GM23338 (cell line): ENCODE measurements around the gene MYLK. TPM values are rescaled to one million over a fixed set of nuclear protein-coding genes. Genes with fewer than 3 reads are reported as not detected.

Experiments
- ATAC-seq: fragments of 200-7000 bp; cut with Tn5 transposase; 3 replicates; pipeline ENCODE4 v1.9.1; 2020
- DNase-seq: peaks from one replicate; pipeline ENCODE4 v3.0.0-alpha.2; 2015; ENCODE audit warnings: low spot score
- H2AFZ ChIP-seq: fragments of 200-600 bp; sonication (generic); 2 replicates; pipeline ENCODE4 v1.8.0; 2016; ENCODE audit warnings: antibody characterized with exemption, mild to moderate bottlenecking, moderate library complexity
- H3F3A ChIP-seq: fragments of 200-600 bp; sonication (generic); replicated peaks from 2 replicates; pipeline ENCODE4 v1.8.0; 2017; ENCODE audit warnings: antibody characterized with exemption, mixed run types, low read depth
- H3K27ac ChIP-seq: fragments of 200-600 bp; sonication (generic); 2 replicates; pipeline ENCODE4 v1.6.1; 2016; ENCODE audit warnings: low read depth
- H3K27me3 ChIP-seq: fragments of 200-600 bp; sonication (generic); 2 replicates; pipeline ENCODE4 v1.8.0; 2016; ENCODE audit warnings: mild to moderate bottlenecking, mixed run types, moderate library complexity; ENCODE audit not compliant: insufficient read depth
- H3K36me3 ChIP-seq: fragments of 200-600 bp; sonication (generic); 2 replicates; pipeline ENCODE4 v1.8.0; 2016; ENCODE audit warnings: mild to moderate bottlenecking; ENCODE audit not compliant: insufficient read depth
- H3K4me1 ChIP-seq: fragments of 200-600 bp; sonication (generic); 2 replicates; pipeline ENCODE4 v1.8.0; 2016; ENCODE audit warnings: mild to moderate bottlenecking, moderate library complexity; ENCODE audit not compliant: insufficient read depth
- H3K4me2 ChIP-seq: fragments of 200-600 bp; sonication (generic); 2 replicates; pipeline ENCODE4 v1.7.1; 2017; ENCODE audit warnings: mixed run types
- H3K4me3 ChIP-seq: fragments of 200-600 bp; sonication (generic); 2 replicates; pipeline ENCODE4 v1.6.1; 2016; ENCODE audit warnings: mixed run types
- H3K79me2 ChIP-seq: fragments of 200-600 bp; sonication (generic); replicated peaks from 2 replicates; pipeline ENCODE4 v1.8.0; 2017; ENCODE audit warnings: mild to moderate bottlenecking; ENCODE audit not compliant: insufficient read depth
- H3K9me2 ChIP-seq: fragments of 200-600 bp; sonication (generic); 2 replicates; pipeline ENCODE4 v1.8.0; 2017; ENCODE audit not compliant: insufficient read depth
- H4K20me1 ChIP-seq: fragments of 200-600 bp; sonication (generic); replicated peaks from 2 replicates; pipeline ENCODE4 v1.8.0; 2017; ENCODE audit warnings: mild to moderate bottlenecking; ENCODE audit not compliant: insufficient read depth
- H3K27ac Mint-ChIP-seq: 2 replicates; pipeline ENCODE4 v1.8.0; 2020; ENCODE audit warnings: inconsistent platforms, mild to moderate bottlenecking, moderate library complexity, mixed read lengths
- H3K27me3 Mint-ChIP-seq: 3 replicates; pipeline ENCODE4 v1.8.0; 2022; ENCODE audit warnings: low read depth, mild to moderate bottlenecking, moderate library complexity, mixed read lengths, inconsistent platforms; ENCODE audit not compliant: insufficient read depth, poor library complexity
- H3K36me3 Mint-ChIP-seq: 3 replicates; pipeline ENCODE4 v1.8.0; 2021; ENCODE audit warnings: low read depth, mild to moderate bottlenecking, inconsistent platforms, moderate library complexity, mixed read lengths
- H3K4me1 Mint-ChIP-seq: 3 replicates; pipeline ENCODE4 v1.8.0; 2020; ENCODE audit warnings: mild to moderate bottlenecking, inconsistent platforms, mixed read lengths
- H3K4me3 Mint-ChIP-seq: 3 replicates; pipeline ENCODE4 v1.8.0; 2021; ENCODE audit warnings: moderate library complexity, mild to moderate bottlenecking, inconsistent platforms, mixed read lengths
- H3K9me3 Mint-ChIP-seq: 3 replicates; pipeline ENCODE4 v1.8.0; 2020; ENCODE audit warnings: moderate library complexity, mild to moderate bottlenecking, inconsistent platforms, mixed read lengths
- CREB1 ChIP-seq: fragments of 250-450 bp; sonication (Bioruptor Pico); IDR thresholded peaks from 2 replicates; pipeline ENCODE4 v1.5.0; 2020; ENCODE audit warnings: low read depth, mild to moderate bottlenecking, moderate library complexity
- EZH2 ChIP-seq: fragments of 200-600 bp; sonication (generic); IDR thresholded peaks from one replicate; pipeline ENCODE4 v1.8.0; 2017; ENCODE audit warnings: antibody characterized with exemption, mild to moderate bottlenecking, low read depth; ENCODE audit not compliant: unreplicated experiment
- JUNB ChIP-seq: IDR thresholded peaks from one replicate; pipeline ENCODE4 v1.6.1; 2016; ENCODE audit warnings: antibody characterized with exemption; ENCODE audit not compliant: unreplicated experiment
- NANOG ChIP-seq: IDR thresholded peaks from 2 replicates; pipeline ENCODE4 v1.6.1; 2016; ENCODE audit warnings: antibody characterized with exemption, borderline replicate concordance
- POLR2AphosphoS5 ChIP-seq: IDR thresholded peaks from 2 replicates; pipeline ENCODE4 v1.6.1; 2016; ENCODE audit warnings: antibody characterized with exemption, low read depth
- STAT1 ChIP-seq: IDR thresholded peaks from one replicate; pipeline ENCODE4 v1.6.1; 2016; ENCODE audit warnings: antibody characterized with exemption; ENCODE audit not compliant: unreplicated experiment
- ZNF114 ChIP-seq: fragments of 250-450 bp; sonication (Bioruptor Pico); IDR thresholded peaks from 2 replicates; pipeline ENCODE4 v1.5.0; 2020; ENCODE audit warnings: mild to moderate bottlenecking, moderate library complexity
- ZNF331 ChIP-seq: fragments of 250-450 bp; sonication (Bioruptor Pico); IDR thresholded peaks from 2 replicates; pipeline ENCODE4 v1.5.0; 2020; ENCODE audit warnings: low read depth, mild to moderate bottlenecking, moderate library complexity
- polyA plus RNA-seq: library from polyadenylated mRNA; unstranded; fragments of >200 nt; fragmentation: Nextera tagmentation; extraction: Ambion mirVana; gene quantifications from 2 replicates; pipeline ENCODE4 v1.2.1, GENCODE V29; 2016
- total RNA-seq: library from RNA; depleted of rRNA; stranded (reverse); fragments of >200 nt; shearing (Covaris generic); gene quantifications from 2 replicates; pipeline ENCODE4 v1.2.3, GENCODE V29; 2014
- TF ChIP-seq, protein P1 (sequence below): fragments of 250-450 bp; sonication (Bioruptor Pico); IDR thresholded peaks from 2 replicates; pipeline ENCODE4 v1.5.0; 2020; ENCODE audit warnings: mild to moderate bottlenecking, moderate library complexity
- TF ChIP-seq, protein P2 (sequence below), 2 experiments: fragments of 200-600 bp in 1 of 2; sonication (generic) in 1 of 2; conservative IDR thresholded peaks; 2 replicates each; pipeline versions ENCODE4 v1.5.1 to v1.6.1; 2016 to 2017; ENCODE audit warnings: antibody characterized with exemption in 2 of 2, low read depth in 2 of 2, mild to moderate bottlenecking in 2 of 2, moderate library complexity in 1 of 2
- TF ChIP-seq, protein P3 (sequence below): IDR thresholded peaks from one replicate; pipeline ENCODE4 v1.6.1; 2018; ENCODE audit warnings: antibody characterized with exemption; ENCODE audit not compliant: unreplicated experiment

The MYLK gene
- total and polyA plus RNA-seq, 2 experiments from 2014 or later = 11.5 to 17.9 TPM

DNA sequence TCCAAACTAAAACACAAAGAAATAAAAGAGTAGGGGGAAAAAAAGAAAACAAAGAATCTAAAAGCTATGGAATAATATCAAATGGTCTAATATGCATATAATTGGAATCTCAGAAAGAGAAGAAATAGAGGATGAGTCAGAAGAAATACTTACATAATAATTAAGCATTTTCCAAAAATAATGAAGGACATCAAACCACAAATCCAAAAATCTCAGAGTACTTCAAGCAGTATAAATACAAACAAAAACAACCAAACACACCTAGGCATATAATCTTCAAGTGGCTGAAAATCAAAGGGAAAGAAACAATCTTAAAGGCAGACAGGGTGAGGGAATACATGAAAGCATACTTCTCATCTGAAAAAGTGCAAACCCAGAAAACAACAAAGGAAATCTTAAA is 46.3 kb downstream of the MYLK start:
- H3K36me3 ChIP-seq = no peaks in the 10 kb centered on the region
- peaks cover 5% of the 10 kb centered on the region; the same call in 1 of the 3 replicates for H3K4me1 Mint-ChIP-seq
- H3K27me3 Mint-ChIP-seq = no peaks in the 10 kb centered on the region
- ATAC-seq = no peak
- no peak overlapping the region for H3K27ac Mint-ChIP-seq
- H3K4me1 ChIP-seq = no peaks in the 10 kb centered on the region
- peaks cover 4% of the 10 kb centered on the region; the same call in 2 of the 3 replicates for H3K36me3 Mint-ChIP-seq
- H3K9me3 Mint-ChIP-seq = peaks cover 13% of the 10 kb centered on the region; the same call in 2 of the 3 replicates
- H3K79me2 ChIP-seq = no peaks in the 10 kb centered on the region
- no peak overlapping the region for H3K4me3 ChIP-seq
- no peaks in the 10 kb centered on the region for H3F3A ChIP-seq
- H4K20me1 ChIP-seq = no peaks in the 10 kb centered on the region
- no peaks in the 10 kb centered on the region for H3K27me3 ChIP-seq
- TF ChIP-seq JUNB = no peak
- TF ChIP-seq ZNF331 = no peak
- DNase-seq = no peak
- H3K27ac ChIP-seq = no peak overlapping the region
- H2AFZ ChIP-seq = no peak overlapping the region
- H3K9me2 ChIP-seq = no peaks in the 10 kb centered on the region
- no peak overlapping the region for H3K4me3 Mint-ChIP-seq
- no peak overlapping the region for H3K4me2 ChIP-seq

DNA sequence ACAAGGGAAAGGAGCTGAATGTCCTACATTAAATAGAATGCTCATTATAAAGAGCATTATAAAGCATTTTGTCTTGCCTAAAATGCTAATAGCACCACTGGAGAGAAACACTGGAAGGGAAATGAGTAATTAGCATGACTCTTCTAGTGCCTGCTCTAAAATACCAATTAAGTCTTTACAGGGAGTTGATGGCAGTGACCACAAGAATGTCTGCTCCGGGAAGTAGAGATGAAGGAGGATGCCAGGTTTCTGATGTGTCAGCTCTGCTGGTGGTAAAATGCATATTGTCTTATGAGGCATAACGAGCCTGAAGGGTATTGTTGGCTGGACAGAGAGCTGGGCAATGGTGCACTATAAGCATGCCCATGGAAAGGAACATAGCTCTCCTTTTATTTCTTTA is 49.5 kb downstream of the MYLK start:
- peaks cover 3% of the 10 kb centered on the region; the same call in 1 of the 3 replicates for H3K36me3 Mint-ChIP-seq
- Histone ChIP-seq H3K4me2 (no peak overlapping the region), H2AFZ (no peak overlapping the region), H3K27ac (no peak overlapping the region), H3K9me2 (no peaks in the 10 kb centered on the region), H3K36me3 (no peaks in the 10 kb centered on the region), H3K79me2 (no peaks in the 10 kb centered on the region), H3K27me3 (no peaks in the 10 kb centered on the region), H3F3A (no peaks in the 10 kb centered on the region), H4K20me1 (no peaks in the 10 kb centered on the region), H3K4me3 (no peak overlapping the region), H3K4me1 (no peaks in the 10 kb centered on the region)
- no peaks in the 10 kb centered on the region for H3K9me3 Mint-ChIP-seq
- ATAC-seq = no peak
- DNase-seq = no peak
- H3K4me3 Mint-ChIP-seq = no peak overlapping the region
- no peaks in the 10 kb centered on the region for H3K27me3 Mint-ChIP-seq
- H3K27ac Mint-ChIP-seq = no peak overlapping the region
- H3K4me1 Mint-ChIP-seq = peaks cover 5% of the 10 kb centered on the region; the same call in 1 of the 3 replicates
- TF ChIP-seq CREB1 (CRISPR knock-in tag) = no peak
- TF ChIP-seq, protein P1, sequence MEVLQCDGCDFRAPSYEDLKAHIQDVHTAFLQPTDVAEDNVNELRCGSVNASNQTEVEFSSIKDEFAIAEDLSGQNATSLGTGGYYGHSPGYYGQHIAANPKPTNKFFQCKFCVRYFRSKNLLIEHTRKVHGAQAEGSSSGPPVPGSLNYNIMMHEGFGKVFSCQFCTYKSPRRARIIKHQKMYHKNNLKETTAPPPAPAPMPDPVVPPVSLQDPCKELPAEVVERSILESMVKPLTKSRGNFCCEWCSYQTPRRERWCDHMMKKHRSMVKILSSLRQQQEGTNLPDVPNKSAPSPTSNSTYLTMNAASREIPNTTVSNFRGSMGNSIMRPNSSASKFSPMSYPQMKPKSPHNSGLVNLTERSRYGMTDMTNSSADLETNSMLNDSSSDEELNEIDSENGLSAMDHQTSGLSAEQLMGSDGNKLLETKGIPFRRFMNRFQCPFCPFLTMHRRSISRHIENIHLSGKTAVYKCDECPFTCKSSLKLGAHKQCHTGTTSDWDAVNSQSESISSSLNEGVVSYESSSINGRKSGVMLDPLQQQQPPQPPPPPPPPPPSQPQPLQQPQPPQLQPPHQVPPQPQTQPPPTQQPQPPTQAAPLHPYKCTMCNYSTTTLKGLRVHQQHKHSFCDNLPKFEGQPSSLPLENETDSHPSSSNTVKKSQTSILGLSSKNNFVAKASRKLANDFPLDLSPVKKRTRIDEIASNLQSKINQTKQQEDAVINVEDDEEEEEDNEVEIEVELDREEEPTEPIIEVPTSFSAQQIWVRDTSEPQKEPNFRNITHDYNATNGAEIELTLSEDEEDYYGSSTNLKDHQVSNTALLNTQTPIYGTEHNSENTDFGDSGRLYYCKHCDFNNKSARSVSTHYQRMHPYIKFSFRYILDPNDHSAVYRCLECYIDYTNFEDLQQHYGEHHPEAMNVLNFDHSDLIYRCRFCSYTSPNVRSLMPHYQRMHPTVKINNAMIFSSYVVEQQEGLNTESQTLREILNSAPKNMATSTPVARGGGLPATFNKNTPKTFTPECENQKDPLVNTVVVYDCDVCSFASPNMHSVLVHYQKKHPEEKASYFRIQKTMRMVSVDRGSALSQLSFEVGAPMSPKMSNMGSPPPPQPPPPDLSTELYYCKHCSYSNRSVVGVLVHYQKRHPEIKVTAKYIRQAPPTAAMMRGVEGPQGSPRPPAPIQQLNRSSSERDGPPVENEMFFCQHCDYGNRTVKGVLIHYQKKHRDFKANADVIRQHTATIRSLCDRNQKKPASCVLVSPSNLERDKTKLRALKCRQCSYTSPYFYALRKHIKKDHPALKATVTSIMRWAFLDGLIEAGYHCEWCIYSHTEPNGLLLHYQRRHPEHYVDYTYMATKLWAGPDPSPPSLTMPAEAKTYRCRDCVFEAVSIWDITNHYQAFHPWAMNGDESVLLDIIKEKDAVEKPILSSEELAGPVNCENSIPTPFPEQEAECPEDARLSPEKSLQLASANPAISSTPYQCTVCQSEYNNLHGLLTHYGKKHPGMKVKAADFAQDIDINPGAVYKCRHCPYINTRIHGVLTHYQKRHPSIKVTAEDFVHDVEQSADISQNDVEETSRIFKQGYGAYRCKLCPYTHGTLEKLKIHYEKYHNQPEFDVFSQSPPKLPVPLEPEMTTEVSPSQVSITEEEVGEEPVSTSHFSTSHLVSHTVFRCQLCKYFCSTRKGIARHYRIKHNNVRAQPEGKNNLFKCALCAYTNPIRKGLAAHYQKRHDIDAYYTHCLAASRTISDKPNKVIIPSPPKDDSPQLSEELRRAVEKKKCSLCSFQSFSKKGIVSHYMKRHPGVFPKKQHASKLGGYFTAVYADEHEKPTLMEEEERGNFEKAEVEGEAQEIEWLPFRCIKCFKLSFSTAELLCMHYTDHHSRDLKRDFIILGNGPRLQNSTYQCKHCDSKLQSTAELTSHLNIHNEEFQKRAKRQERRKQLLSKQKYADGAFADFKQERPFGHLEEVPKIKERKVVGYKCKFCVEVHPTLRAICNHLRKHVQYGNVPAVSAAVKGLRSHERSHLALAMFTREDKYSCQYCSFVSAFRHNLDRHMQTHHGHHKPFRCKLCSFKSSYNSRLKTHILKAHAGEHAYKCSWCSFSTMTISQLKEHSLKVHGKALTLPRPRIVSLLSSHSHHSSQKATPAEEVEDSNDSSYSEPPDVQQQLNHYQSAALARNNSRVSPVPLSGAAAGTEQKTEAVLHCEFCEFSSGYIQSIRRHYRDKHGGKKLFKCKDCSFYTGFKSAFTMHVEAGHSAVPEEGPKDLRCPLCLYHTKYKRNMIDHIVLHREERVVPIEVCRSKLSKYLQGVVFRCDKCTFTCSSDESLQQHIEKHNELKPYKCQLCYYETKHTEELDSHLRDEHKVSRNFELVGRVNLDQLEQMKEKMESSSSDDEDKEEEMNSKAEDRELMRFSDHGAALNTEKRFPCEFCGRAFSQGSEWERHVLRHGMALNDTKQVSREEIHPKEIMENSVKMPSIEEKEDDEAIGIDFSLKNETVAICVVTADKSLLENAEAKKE = no peak
- no peak for TF ChIP-seq JUNB
- no peak for TF ChIP-seq STAT1
- TF ChIP-seq EZH2 = no peak
- TF ChIP-seq, protein P2, sequence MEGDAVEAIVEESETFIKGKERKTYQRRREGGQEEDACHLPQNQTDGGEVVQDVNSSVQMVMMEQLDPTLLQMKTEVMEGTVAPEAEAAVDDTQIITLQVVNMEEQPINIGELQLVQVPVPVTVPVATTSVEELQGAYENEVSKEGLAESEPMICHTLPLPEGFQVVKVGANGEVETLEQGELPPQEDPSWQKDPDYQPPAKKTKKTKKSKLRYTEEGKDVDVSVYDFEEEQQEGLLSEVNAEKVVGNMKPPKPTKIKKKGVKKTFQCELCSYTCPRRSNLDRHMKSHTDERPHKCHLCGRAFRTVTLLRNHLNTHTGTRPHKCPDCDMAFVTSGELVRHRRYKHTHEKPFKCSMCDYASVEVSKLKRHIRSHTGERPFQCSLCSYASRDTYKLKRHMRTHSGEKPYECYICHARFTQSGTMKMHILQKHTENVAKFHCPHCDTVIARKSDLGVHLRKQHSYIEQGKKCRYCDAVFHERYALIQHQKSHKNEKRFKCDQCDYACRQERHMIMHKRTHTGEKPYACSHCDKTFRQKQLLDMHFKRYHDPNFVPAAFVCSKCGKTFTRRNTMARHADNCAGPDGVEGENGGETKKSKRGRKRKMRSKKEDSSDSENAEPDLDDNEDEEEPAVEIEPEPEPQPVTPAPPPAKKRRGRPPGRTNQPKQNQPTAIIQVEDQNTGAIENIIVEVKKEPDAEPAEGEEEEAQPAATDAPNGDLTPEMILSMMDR (conservative IDR thresholded peaks at IDR 0.05; ENCODE audit: low read depth in 2 of 2) = no peak
- TF ChIP-seq POLR2AphosphoS5 = no peak
- no peak for TF ChIP-seq ZNF331
- TF ChIP-seq, protein P3, sequence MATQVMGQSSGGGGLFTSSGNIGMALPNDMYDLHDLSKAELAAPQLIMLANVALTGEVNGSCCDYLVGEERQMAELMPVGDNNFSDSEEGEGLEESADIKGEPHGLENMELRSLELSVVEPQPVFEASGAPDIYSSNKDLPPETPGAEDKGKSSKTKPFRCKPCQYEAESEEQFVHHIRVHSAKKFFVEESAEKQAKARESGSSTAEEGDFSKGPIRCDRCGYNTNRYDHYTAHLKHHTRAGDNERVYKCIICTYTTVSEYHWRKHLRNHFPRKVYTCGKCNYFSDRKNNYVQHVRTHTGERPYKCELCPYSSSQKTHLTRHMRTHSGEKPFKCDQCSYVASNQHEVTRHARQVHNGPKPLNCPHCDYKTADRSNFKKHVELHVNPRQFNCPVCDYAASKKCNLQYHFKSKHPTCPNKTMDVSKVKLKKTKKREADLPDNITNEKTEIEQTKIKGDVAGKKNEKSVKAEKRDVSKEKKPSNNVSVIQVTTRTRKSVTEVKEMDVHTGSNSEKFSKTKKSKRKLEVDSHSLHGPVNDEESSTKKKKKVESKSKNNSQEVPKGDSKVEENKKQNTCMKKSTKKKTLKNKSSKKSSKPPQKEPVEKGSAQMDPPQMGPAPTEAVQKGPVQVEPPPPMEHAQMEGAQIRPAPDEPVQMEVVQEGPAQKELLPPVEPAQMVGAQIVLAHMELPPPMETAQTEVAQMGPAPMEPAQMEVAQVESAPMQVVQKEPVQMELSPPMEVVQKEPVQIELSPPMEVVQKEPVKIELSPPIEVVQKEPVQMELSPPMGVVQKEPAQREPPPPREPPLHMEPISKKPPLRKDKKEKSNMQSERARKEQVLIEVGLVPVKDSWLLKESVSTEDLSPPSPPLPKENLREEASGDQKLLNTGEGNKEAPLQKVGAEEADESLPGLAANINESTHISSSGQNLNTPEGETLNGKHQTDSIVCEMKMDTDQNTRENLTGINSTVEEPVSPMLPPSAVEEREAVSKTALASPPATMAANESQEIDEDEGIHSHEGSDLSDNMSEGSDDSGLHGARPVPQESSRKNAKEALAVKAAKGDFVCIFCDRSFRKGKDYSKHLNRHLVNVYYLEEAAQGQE = no peak
- no peak for TF ChIP-seq ZNF114 (CRISPR knock-in tag)
- TF ChIP-seq NANOG = no peak
